Fibroblast of lung (primary cell): ENCODE results near the gene CELF3. TPM values are rescaled to one million over a fixed set of nuclear protein-coding genes. Genes with fewer than 3 reads are reported as not detected.

Experiments
- DNase-seq, 2 donors: peaks; one replicate each; pipeline versions ENCODE4 v3.0.0 to v3.0.0-alpha.2; 2010; ENCODE audit warnings: low read depth in 2 of 2
- H2AFZ ChIP-seq: 2 replicates; pipeline ENCODE4 v1.5.1; 2012; ENCODE audit warnings: low read length, control low read depth, inconsistent platforms
- H3K27ac ChIP-seq: 2 replicates; pipeline ENCODE4 v1.5.1; 2011; ENCODE audit warnings: low read length, control low read depth; ENCODE audit not compliant: insufficient read depth
- H3K27me3 ChIP-seq: 2 replicates; pipeline ENCODE4 v1.5.1; 2011; ENCODE audit warnings: mild to moderate bottlenecking, low read length; ENCODE audit not compliant: control insufficient read depth, insufficient read depth
- H3K36me3 ChIP-seq: 2 replicates; pipeline ENCODE4 v1.5.1; 2011; ENCODE audit warnings: low read length; ENCODE audit not compliant: control insufficient read depth, insufficient read depth
- H3K4me1 ChIP-seq: 2 replicates; pipeline ENCODE4 v1.5.1; 2011; ENCODE audit warnings: low read length; ENCODE audit not compliant: control insufficient read depth, insufficient read depth; ENCODE audit errors: extremely low read depth
- H3K4me2 ChIP-seq: 2 replicates; pipeline ENCODE4 v1.5.1; 2011; ENCODE audit warnings: low read length, control low read depth; ENCODE audit not compliant: insufficient read depth; ENCODE audit errors: extremely low read depth
- H3K4me3 ChIP-seq, 4 experiments: fragments of 200-600 bp in 1 of 4; sonication (generic) in 1 of 4; replicated peaks in 1 of 4; 2 replicates each; pipeline ENCODE4 v1.5.1; 2011 to 2016; ENCODE audit warnings: low read length in 4 of 4, low read depth in 3 of 4, mild to moderate bottlenecking in 3 of 4, control low read depth in 2 of 4, inconsistent platforms in 1 of 4, mixed read lengths in 1 of 4; ENCODE audit not compliant: insufficient read depth in 1 of 4; ENCODE audit errors: control extremely low read depth in 1 of 4
- H3K79me2 ChIP-seq: 2 replicates; pipeline ENCODE4 v1.5.1; 2012; ENCODE audit warnings: mild to moderate bottlenecking, low read length, inconsistent platforms; ENCODE audit not compliant: control insufficient read depth, insufficient read depth
- H3K9ac ChIP-seq: 2 replicates; pipeline ENCODE4 v1.5.1; 2011; ENCODE audit warnings: mild to moderate bottlenecking, low read length, control low read depth; ENCODE audit not compliant: insufficient read depth
- H3K9me3 ChIP-seq: 2 replicates; pipeline ENCODE4 v1.5.1; 2012; ENCODE audit warnings: low read depth, low read length; ENCODE audit not compliant: control insufficient read depth, insufficient read depth
- H4K20me1 ChIP-seq: 2 replicates; pipeline ENCODE4 v1.5.1; 2011; ENCODE audit warnings: low read length; ENCODE audit not compliant: control insufficient read depth, insufficient read depth; ENCODE audit errors: extremely low read depth
- CTCF ChIP-seq, 2 donors: IDR thresholded peaks in 1 of 2; conservative IDR thresholded peaks in 1 of 2; 1 replicate in 1 of 2; 2 replicates in 1 of 2; pipeline ENCODE4 v1.5.1; 2011 to 2012; ENCODE audit warnings: low read length in 2 of 2, control low read depth in 1 of 2, inconsistent platforms in 1 of 2, low read depth in 1 of 2, mild to moderate bottlenecking in 1 of 2
- EZH2 ChIP-seq: IDR thresholded peaks from 2 replicates; pipeline ENCODE4 v1.5.1; 2012; ENCODE audit warnings: low read length, control low read depth, mild to moderate bottlenecking; ENCODE audit errors: missing control alignments
- polyA plus RNA-seq, 2 donors: library from polyadenylated mRNA; depleted of rRNA in 1 of 2; stranded (reverse) in 1 of 2; unstranded in 1 of 2; fragments of >200 nt; gene quantifications; 2 replicates each; pipeline ENCODE4 v1.2.1, GENCODE V29; 2011 to 2012; ENCODE audit warnings: missing spikeins in 1 of 2
- total RNA-seq: library from RNA; depleted of rRNA; stranded (reverse); fragments of >200 nt; gene quantifications from 2 replicates; pipeline ENCODE4 v1.2.1, GENCODE V29; 2014

The CELF3 gene
- total and polyA plus RNA-seq, 2 donors (not counting 1 experiment from before 2014, with no cell fraction given), result not detected

GRCh38 chr1:151714820-151715725 lies 1.5 kb downstream of the CELF3 start:
- H3K4me2 ChIP-seq, result no peak overlapping the region
- no peaks in the 10 kb centered on the region for H3K79me2 ChIP-seq
- H3K36me3 ChIP-seq, result no peaks in the 10 kb centered on the region
- H3K9me3 ChIP-seq, result no peaks in the 10 kb centered on the region
- H2AFZ ChIP-seq, result no peak overlapping the region
- no peaks in the 10 kb centered on the region for H4K20me1 ChIP-seq
- H3K4me1 ChIP-seq, result no peaks in the 10 kb centered on the region
- no peak overlapping the region for H3K9ac ChIP-seq
- no peak overlapping the region for H3K27ac ChIP-seq
- H3K27me3 ChIP-seq, result peaks cover 47% of the 10 kb centered on the region
- TF ChIP-seq EZH2 (no peak), CTCF (conservative IDR thresholded peaks at IDR 0.05 in 1 of 2, IDR thresholded peaks at IDR 0.05 in 1 of 2; ENCODE audit: low read depth in 1 of 2, low read length in 2 of 2) (no peak)
- no peak for DNase-seq
- no peak overlapping the region for H3K4me3 ChIP-seq

GRCh38 chr1:151713874-151714273 lies 2.7 kb downstream of the CELF3 start:
- Histone ChIP-seq H3K4me1 (no peaks in the 10 kb centered on the region), H3K27me3 (peaks cover 38% of the 10 kb centered on the region)

More at GRCh38 chr1:151713874-151714273, 2.7 kb downstream of the CELF3 start:
- Histone ChIP-seq H2AFZ (no peak overlapping the region), H3K4me2 (no peak overlapping the region), H3K27ac (no peak overlapping the region), H3K36me3 (no peaks in the 10 kb centered on the region), H3K9me3 (no peaks in the 10 kb centered on the region), H3K79me2 (no peaks in the 10 kb centered on the region), H3K4me3 (no peak overlapping the region), H4K20me1 (no peaks in the 10 kb centered on the region), H3K9ac (no peak overlapping the region)
- TF ChIP-seq EZH2 (no peak), CTCF (conservative IDR thresholded peaks at IDR 0.05 in 1 of 2, IDR thresholded peaks at IDR 0.05 in 1 of 2; ENCODE audit: low read depth in 1 of 2, low read length in 2 of 2) (no peak)
- DNase-seq, result no peak
